Skeletal muscle tissue (tissue), 4 donors: ENCODE results near the gene CDC42BPA. TPM values are rescaled to one million over a fixed set of nuclear protein-coding genes. Genes with fewer than 3 reads are reported as not detected.
A peak's percentile ranks its signal among the peaks of the same experiment; 100 is the strongest.

ENCODE experiments used
- H3K27ac ChIP-seq: one replicate; pipeline ENCODE4 v1.7.0; 2013; ENCODE audit warnings: mild to moderate bottlenecking, low read depth, low read length, inconsistent platforms
- H3K27me3 ChIP-seq, 3 donors: one replicate each; pipeline ENCODE4 v1.7.0; 2013; ENCODE audit warnings: low read length in 3 of 3; ENCODE audit not compliant: control insufficient read depth in 3 of 3, insufficient read depth in 3 of 3
- H3K36me3 ChIP-seq, 3 donors: one replicate each; pipeline ENCODE4 v1.7.0; 2013; ENCODE audit warnings: low read length in 3 of 3; ENCODE audit not compliant: control insufficient read depth in 3 of 3, insufficient read depth in 3 of 3
- H3K4me1 ChIP-seq, 3 donors: one replicate each; pipeline ENCODE4 v1.7.0; 2013; ENCODE audit warnings: low read length in 3 of 3, mild to moderate bottlenecking in 3 of 3; ENCODE audit not compliant: control insufficient read depth in 3 of 3, insufficient read depth in 3 of 3
- H3K4me3 ChIP-seq, 3 donors: one replicate each; pipeline ENCODE4 v1.7.0; 2013; ENCODE audit warnings: low read length in 3 of 3
- H3K9ac ChIP-seq, 3 donors: one replicate each; pipeline ENCODE4 v1.7.0; 2013; ENCODE audit warnings: low read length in 3 of 3, mild to moderate bottlenecking in 3 of 3, moderate library complexity in 2 of 3, low read depth in 1 of 3
- H3K9me3 ChIP-seq, 3 donors: one replicate each; pipeline ENCODE4 v1.7.0; 2013; ENCODE audit warnings: low read length in 3 of 3; ENCODE audit not compliant: control insufficient read depth in 3 of 3
- total RNA-seq: library from RNA; depleted of rRNA; stranded (reverse); fragments of >200 nt; gene quantifications from one replicate; pipeline ENCODE4 v1.2.3, GENCODE V29; 2014
- donor health status: Osteomylitis.

Gene CDC42BPA
- total RNA-seq, 1 donor from 2014 or later: 44.4 TPM

DNA sequence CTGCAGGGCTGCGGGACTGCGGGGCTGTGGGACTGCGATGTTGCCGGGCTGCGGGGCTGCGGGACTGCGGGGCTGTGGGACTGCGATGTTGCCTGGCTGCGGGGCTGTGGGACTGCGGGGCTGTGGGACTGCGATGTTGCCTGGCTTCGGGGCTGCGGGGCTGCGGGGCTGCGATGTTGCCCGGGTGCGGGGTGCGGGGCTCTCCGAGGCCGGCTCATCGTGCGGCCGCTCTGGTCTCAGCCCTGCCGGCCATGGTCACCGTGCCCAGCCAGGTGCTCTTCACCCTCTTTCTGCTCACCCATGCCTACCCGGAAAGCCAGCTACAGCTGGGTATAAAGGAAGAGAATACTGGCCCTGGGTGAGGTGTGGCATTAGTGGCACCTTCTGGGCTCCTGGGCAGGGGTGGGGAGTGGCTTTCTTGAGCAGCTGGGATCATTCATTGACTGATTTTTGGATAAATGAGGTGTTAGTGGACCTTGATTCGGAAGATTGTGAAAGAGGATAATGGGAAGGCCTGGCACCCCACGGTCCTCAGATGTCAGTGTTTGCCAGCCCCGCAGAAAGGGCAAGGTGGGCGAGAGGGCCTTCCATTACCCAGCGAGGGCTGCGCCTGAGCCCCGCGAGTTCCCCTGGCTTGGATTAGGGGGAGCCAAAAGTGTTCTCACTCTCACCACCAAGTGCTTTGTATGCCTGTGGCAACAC, 341.9 kb downstream of the CDC42BPA start:
- H3K9ac ChIP-seq: peak overlapping the region in 2 of 3 donors; percentile 24 to 85
- H3K4me3 ChIP-seq: peak overlapping the region in 2 of 3 donors; percentile 13 to 20
- H3K4me1 ChIP-seq: peaks cover 75 to 97% (median 96%) of the 10 kb centered on the region in 3 donors
- no peaks in the 10 kb centered on the region for H3K27me3 ChIP-seq
- H3K27ac ChIP-seq: peak overlapping the region; percentile 95
- no peaks in the 10 kb centered on the region for H3K9me3 ChIP-seq
- peaks cover 20 to 22% (median 20%) of the 10 kb centered on the region in 3 donors for H3K36me3 ChIP-seq

DNA sequence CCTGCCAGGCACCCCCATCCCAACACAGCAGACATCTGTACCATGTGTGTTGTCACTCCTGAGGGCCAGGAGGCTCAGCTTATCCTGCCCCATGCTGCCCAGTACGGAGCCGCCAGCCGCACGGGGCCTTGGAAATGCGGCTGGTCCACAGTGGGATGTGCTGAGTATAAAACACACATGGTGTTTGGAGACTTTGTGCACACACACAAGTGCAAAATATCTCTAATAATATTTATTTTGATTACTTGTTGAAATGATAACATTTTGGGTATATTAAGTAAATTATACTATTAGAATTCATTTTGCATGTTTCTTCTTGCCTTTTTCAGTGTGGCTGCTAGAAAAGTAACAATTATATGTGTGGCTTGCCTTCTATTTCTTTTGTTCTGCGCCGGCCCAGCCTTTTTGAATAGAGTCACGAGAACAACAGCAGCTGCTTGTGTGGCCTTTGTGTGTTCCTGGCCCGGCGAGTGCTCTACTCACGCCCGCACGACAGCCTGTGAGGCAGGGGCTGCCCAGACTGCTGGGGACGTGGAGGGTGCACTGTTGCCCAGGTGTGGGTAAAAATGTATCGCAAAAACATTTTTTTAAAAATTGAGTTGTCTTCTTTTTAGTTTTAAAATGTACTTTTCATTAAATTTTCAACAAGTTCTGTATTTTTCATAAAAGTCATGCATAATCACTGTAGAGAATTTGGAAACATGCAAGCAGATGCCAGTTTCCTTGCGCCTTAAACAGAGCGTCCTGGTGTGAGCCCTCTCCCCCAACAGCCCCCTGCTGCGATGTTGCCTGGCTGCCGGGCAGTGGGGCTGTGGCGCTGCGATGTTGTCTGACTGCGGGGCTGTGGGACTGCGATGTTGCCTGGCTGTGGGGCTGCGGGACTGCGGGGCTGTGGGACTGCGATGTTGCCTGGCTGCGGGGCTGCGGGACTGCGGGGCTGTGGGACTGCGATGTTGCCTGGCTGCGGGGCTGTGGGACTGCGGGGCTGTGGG, 342.7 kb downstream of the CDC42BPA start:
- H3K36me3 ChIP-seq: peaks cover 14 to 17% (median 16%) of the 10 kb centered on the region in 3 donors
- H3K4me3 ChIP-seq: peak overlapping the region; percentile 55 to 61 (median 60)
- peak overlapping the region; percentile 75 to 85 (median 82) for H3K9ac ChIP-seq
- H3K4me1 ChIP-seq: peaks cover 66 to 88% (median 87%) of the 10 kb centered on the region in 3 donors
- H3K9me3 ChIP-seq: no peaks in the 10 kb centered on the region
- no peaks in the 10 kb centered on the region for H3K27me3 ChIP-seq
- peak overlapping the region; percentile 95 for H3K27ac ChIP-seq

- Histone ChIP-seq H3K36me3 (peaks cover 21 to 24% (median 21%) of the 10 kb centered on the region in 3 donors), H3K27me3 (no peaks in the 10 kb centered on the region), H3K9me3 (no peaks in the 10 kb centered on the region), H3K9ac (peak overlapping the region; percentile 75 to 85 (median 82)), H3K4me1 (peaks cover 58 to 87% (median 78%) of the 10 kb centered on the region in 3 donors), H3K27ac (peak overlapping the region; percentile 95), H3K4me3 (peak overlapping the region; percentile 55 to 61 (median 60))
Observed at GRCh38 chr1:226974544-226975258, 343.6 kb downstream of the CDC42BPA start.

DNA sequence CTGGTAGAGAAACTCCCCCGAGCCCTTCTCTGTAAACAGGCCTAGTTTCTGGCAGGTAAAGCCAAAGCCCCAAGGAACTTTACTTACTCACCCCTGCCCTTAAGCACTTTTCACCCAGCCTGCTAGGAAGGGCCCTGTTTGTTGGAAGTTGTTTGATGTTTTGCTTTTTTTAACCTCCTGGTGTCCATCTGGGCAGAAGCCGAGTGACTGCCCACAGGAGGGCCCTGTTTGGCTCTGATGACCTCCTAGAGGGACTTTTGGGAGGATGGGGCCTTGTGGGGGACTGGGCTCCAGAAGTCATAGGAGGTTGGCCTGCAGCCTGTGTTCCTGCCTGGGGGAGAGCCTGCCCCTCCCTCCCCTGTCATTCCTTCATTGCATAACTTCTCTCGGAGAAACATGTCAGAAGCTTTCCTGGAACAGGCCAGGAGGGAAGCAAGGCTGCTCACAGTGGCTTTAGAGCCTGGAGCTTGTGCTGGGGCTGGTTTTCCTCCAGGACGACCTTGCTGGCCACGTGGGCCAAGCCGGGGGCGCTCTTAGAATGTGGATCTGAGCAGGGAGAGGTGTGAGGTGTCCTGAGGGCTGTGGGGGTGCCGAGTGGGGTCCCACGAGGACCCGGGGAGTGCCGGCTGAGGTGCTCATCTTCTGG, 344.3 kb downstream of the CDC42BPA start:
- H3K9me3 ChIP-seq: no peaks in the 10 kb centered on the region
- H3K9ac ChIP-seq: peak overlapping the region; percentile 75 to 85 (median 82)
- no peaks in the 10 kb centered on the region for H3K27me3 ChIP-seq
- H3K27ac ChIP-seq: peak overlapping the region; percentile 95
- H3K4me3 ChIP-seq: peak overlapping the region; percentile 35 to 61 (median 60)
- H3K4me1 ChIP-seq: peaks cover 52 to 85% (median 72%) of the 10 kb centered on the region in 3 donors
- H3K36me3 ChIP-seq: peaks cover 21 to 25% (median 21%) of the 10 kb centered on the region in 3 donors

DNA sequence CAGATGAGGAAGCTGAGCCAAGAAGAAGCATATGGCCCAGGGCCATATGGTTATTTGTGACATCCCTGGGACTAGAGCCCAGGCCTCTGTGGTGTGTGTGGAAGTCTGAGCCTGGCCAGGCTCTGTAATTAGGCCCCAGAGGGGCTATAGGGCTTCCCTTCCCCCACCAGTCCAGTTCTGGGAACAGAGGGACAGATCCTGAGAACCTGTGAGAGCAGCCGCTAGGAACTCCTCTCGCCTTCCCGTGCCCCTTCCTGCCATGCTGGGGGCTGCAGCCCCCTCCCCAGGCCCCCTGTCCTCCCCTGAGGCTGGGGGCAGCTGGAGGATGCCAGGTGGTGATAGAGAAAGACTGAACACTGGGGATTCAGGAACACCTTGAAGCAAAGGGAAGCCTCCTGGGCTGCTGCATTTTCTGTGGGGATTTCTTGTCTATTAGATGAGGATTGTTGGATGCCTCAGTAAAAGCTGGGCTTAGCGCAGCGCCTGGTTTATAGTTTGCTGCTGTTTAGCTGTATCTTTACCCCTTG, 344.9 kb downstream of the CDC42BPA start:
- H3K4me1 ChIP-seq: peaks cover 48 to 85% (median 70%) of the 10 kb centered on the region in 3 donors
- H3K4me3 ChIP-seq: peak overlapping the region; percentile 31 to 61 (median 35)
- no peaks in the 10 kb centered on the region for H3K9me3 ChIP-seq
- peak overlapping the region; percentile 95 for H3K27ac ChIP-seq
- peaks cover 16 to 24% (median 16%) of the 10 kb centered on the region in 3 donors for H3K36me3 ChIP-seq
- no peaks in the 10 kb centered on the region for H3K27me3 ChIP-seq
- peak overlapping the region; percentile 75 to 85 (median 82) for H3K9ac ChIP-seq

- no peaks in the 10 kb centered on the region for H3K9me3 ChIP-seq
- peak overlapping the region; percentile 95 for H3K27ac ChIP-seq
- H3K36me3 ChIP-seq: peaks cover 13 to 22% (median 13%) of the 10 kb centered on the region in 3 donors
- H3K4me1 ChIP-seq: peaks cover 49 to 85% (median 70%) of the 10 kb centered on the region in 3 donors
- peak overlapping the region; percentile 75 to 85 (median 82) for H3K9ac ChIP-seq
- H3K4me3 ChIP-seq: peak overlapping the region in 2 of 3 donors; percentile 55 to 61
- H3K27me3 ChIP-seq: no peaks in the 10 kb centered on the region
Observed at GRCh38 chr1:226972931-226973330, 345.4 kb downstream of the CDC42BPA start.

GRCh38 chr1:226971765-226972164, 346.5 kb downstream of the CDC42BPA start:
- H3K4me1 ChIP-seq: peaks cover 53 to 84% (median 68%) of the 10 kb centered on the region in 3 donors

DNA sequence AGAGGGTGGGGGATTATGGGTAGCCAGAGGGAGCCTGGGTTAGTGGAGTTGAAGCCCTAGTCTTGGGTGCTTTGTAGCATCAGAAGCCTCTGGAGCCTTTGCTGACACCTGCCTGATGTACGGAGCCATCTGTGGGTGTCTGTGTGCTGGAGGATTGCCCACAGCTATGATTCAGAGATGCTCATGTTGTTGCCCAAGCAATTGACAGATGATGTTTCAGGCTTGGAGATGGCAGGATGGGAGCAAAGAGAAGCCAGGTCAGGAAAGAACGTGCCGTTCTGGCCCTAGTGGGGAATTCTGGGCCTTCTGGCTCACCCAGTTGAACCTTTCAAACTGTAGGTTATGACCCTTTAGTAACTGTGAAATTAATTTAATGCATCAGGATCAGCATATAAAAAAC, 350.6 kb downstream of the CDC42BPA start:
- Histone ChIP-seq H3K36me3 (peaks cover 35 to 49% (median 36%) of the 10 kb centered on the region in 3 donors), H3K27me3 (no peaks in the 10 kb centered on the region), H3K4me3 (no peak overlapping the region), H3K4me1 (peaks cover 56 to 85% (median 68%) of the 10 kb centered on the region in 3 donors), H3K9ac (peak overlapping the region in 1 of 3 donors; percentile 42), H3K9me3 (no peaks in the 10 kb centered on the region), H3K27ac (peak overlapping the region; percentile 81)

More at GRCh38 chr1:226971765-226972164, 346.5 kb downstream of the CDC42BPA start:
- H3K36me3 ChIP-seq: peaks cover 7 to 16% (median 8%) of the 10 kb centered on the region in 3 donors
- no peak overlapping the region for H3K4me3 ChIP-seq
- no peak overlapping the region for H3K27ac ChIP-seq
- H3K9me3 ChIP-seq: no peaks in the 10 kb centered on the region
- no peaks in the 10 kb centered on the region for H3K27me3 ChIP-seq
- no peak overlapping the region for H3K9ac ChIP-seq
